ENCODE data around the gene USP30. TPM values are rescaled to one million over a fixed set of nuclear protein-coding genes. Genes with fewer than 3 reads are reported as not detected.

USP30 gene, protein sequence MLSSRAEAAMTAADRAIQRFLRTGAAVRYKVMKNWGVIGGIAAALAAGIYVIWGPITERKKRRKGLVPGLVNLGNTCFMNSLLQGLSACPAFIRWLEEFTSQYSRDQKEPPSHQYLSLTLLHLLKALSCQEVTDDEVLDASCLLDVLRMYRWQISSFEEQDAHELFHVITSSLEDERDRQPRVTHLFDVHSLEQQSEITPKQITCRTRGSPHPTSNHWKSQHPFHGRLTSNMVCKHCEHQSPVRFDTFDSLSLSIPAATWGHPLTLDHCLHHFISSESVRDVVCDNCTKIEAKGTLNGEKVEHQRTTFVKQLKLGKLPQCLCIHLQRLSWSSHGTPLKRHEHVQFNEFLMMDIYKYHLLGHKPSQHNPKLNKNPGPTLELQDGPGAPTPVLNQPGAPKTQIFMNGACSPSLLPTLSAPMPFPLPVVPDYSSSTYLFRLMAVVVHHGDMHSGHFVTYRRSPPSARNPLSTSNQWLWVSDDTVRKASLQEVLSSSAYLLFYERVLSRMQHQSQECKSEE
- total RNA-seq (2021; fragmentation: NEBNext Ultra II Directional; extraction: Animal tissue kit (Norgen Biotek cat#: 25700)): 10 to 100 TPM in 4 of 6 experiments, 1 to 10 TPM in 2; 8.0 to 11.7 (median 10.4) TPM
- long read RNA-seq, partial matches to known transcripts: 0 of 6 reads
- long read RNA-seq, other reads (novel, unspliced or antisense): 3 of 6 reads

DNA sequence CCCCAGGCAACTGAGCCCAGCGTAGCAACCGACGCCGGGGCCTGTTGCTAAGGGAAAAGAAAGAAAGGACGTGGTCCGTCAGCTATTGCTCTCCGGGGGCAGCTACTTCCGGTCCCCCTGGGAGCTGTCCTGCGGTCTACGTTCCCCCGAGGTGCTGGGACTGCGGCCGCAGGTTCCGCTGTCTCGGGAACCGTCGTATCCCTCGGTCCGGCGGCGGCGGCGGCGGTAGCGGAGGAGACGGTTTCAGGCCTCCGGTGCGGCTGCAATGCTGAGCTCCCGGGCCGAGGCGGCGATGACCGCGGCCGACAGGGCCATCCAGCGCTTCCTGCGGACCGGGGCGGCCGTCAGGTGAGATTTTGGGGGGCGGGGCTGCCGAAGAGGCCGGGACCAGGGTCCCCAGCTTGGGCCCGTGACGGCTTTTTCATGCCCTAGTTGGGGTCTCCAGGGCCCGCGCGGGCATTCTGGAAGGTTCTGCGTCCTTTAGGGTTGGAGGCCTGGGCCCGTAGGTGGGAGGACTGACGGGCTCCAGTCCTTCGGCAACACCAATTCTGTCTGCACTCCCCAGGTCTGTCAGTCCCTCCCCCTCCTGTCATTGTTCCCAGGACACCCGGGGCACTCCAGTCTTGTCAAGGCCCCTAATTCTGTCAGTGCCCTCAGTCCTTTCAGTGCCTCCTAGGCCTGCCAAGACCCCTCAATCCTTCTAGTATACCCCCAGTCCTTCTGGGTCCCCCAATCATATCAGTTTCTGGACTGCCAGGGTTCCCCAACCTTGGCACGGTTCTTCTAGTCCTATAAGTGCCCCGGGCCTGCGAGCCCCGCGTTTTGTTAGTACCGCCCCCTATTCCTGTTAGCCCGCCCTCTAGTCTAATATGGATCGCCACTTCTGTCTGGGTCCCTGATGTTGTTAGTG lies at the start of gene USP30:
Gene USP30, plus strand, starts transcription at position 163 of the 910 bp plus-strand sequence. Its CDS starts 103 bp downstream, at position 266.
- Mint-ChIP-seq H3K4me3 (peak within 1 kb of the TSS; percentile 99), H3K27ac (peak within 1 kb of the TSS; percentile 86), H3K4me1 (ENCODE audit: low read depth) (peaks cover 19% of the 10 kb centered on the region), H3K9me3 (no peaks in the 10 kb centered on the region), H3K27me3 (ENCODE audit: insufficient read depth) (peaks cover 2% of the 10 kb centered on the region; the same call in 1 of the 2 replicates), H3K36me3 (ENCODE audit: low read depth) (no peaks in the 10 kb centered on the region)
- TF ChIP-seq, protein P1, sequence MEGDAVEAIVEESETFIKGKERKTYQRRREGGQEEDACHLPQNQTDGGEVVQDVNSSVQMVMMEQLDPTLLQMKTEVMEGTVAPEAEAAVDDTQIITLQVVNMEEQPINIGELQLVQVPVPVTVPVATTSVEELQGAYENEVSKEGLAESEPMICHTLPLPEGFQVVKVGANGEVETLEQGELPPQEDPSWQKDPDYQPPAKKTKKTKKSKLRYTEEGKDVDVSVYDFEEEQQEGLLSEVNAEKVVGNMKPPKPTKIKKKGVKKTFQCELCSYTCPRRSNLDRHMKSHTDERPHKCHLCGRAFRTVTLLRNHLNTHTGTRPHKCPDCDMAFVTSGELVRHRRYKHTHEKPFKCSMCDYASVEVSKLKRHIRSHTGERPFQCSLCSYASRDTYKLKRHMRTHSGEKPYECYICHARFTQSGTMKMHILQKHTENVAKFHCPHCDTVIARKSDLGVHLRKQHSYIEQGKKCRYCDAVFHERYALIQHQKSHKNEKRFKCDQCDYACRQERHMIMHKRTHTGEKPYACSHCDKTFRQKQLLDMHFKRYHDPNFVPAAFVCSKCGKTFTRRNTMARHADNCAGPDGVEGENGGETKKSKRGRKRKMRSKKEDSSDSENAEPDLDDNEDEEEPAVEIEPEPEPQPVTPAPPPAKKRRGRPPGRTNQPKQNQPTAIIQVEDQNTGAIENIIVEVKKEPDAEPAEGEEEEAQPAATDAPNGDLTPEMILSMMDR (IDR thresholded peaks at IDR 0.05): peak; percentile 16; the same call in 1 of the 2 replicates
- peak; percentile 74 for DNase-seq

DNA sequence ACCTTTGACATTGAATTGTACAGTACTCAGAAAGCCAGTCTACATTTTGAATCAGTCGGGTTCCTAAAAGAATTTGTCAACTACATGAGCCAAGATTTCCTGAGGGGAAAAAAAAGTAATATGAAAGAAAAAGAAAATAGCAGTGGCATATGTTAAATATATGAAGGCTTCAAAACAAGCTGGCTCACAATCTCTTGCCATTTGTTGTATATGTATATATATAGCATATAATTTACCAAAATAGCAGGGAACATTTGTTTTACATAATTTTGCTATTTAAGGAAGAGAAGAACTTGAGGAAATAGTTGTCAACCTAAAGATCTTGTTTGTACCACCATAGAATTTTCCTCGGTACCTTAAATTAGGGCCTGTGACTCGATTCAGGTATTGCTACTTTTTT lies 48.4 kb upstream of the USP30 start:
- Mint-ChIP-seq H3K27me3 (ENCODE audit: insufficient read depth) (peaks cover 6% of the 10 kb centered on the region; the same call in 1 of the 2 replicates), H3K27ac (no peak overlapping the region), H3K9me3 (no peaks in the 10 kb centered on the region), H3K4me3 (no peak overlapping the region), H3K4me1 (ENCODE audit: low read depth) (no peaks in the 10 kb centered on the region), H3K36me3 (ENCODE audit: low read depth) (no peaks in the 10 kb centered on the region)
- DNase-seq: no peak
- TF ChIP-seq, protein P1 (IDR thresholded peaks at IDR 0.05): no peak

DNA sequence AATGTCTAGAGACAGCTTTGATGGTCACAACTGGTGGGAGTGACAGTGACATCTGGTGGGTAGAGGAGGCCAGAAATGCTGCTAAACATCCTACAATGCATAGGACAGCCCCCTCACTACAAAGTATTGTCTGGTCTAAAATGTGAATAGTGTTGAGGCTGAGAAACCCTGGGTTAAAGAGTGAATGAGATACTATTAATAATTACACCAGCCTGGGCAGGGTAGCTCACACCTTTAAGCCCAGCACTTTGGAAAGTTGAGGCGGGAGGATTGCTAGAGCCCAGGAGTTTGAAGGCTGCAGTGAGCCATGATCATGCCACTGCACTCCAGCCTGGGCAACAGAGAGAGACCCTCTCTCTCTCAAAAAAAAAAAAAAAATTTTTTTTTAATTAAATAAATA lies 42.6 kb upstream of the USP30 start:
- Mint-ChIP-seq H3K4me1 (ENCODE audit: low read depth) (no peaks in the 10 kb centered on the region), H3K36me3 (ENCODE audit: low read depth) (no peaks in the 10 kb centered on the region), H3K4me3 (no peak overlapping the region), H3K27ac (no peak overlapping the region), H3K9me3 (no peaks in the 10 kb centered on the region), H3K27me3 (ENCODE audit: insufficient read depth) (peaks cover 5% of the 10 kb centered on the region)
- DNase-seq: no peak
- TF ChIP-seq, protein P1 (IDR thresholded peaks at IDR 0.05): no peak

DNA sequence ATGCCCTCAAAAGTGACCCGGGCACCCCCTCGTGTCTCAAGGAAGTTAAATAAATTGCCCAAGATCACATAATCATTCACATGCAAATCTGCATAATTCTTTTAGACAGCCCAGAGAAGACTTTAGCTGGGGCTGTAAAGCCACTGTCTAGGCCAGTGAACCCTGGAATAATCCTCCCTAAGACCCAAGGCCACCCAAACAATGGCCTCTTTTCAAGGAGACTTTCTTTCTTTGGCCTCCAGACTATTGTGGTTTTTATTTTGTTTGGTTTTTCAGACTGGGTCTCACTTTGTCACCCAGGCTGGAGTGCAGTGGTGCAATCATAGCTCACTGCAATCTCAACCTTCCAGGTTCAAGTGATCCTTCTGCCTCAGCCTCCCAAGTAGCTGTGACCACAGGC lies 42.1 kb upstream of the USP30 start:
- H3K4me3 Mint-ChIP-seq: no peak overlapping the region
- H3K36me3 Mint-ChIP-seq (ENCODE audit: low read depth): no peaks in the 10 kb centered on the region
- DNase-seq: no peak
- peaks cover 9% of the 10 kb centered on the region for H3K27me3 Mint-ChIP-seq (ENCODE audit: insufficient read depth)
- TF ChIP-seq, protein P1 (IDR thresholded peaks at IDR 0.05): no peak
- no peaks in the 10 kb centered on the region for H3K9me3 Mint-ChIP-seq
- no peaks in the 10 kb centered on the region for H3K4me1 Mint-ChIP-seq (ENCODE audit: low read depth)
- no peak overlapping the region for H3K27ac Mint-ChIP-seq

Data from HFFc6 (cell line).